H1 (cell line): Measurements from ENCODE around the gene PPIF. TPM values are rescaled to one million over a fixed set of nuclear protein-coding genes. Genes with fewer than 3 reads are reported as not detected.

Experiments used
- CTCF ChIA-PET: fragments of 300-600 bp; sonication (Branson Sonifier 250); formaldehyde crosslinking; loops from one replicate; lab custom pipeline; 2021; ENCODE audit not compliant: partially characterized antibody; lab: Charles Lee
- POLR2A ChIA-PET: fragments of 300-600 bp; sonication (Branson Sonifier 250); formaldehyde crosslinking; loops from one replicate; lab custom pipeline; 2021; ENCODE audit warnings: inconsistent platforms; ENCODE audit not compliant: partially characterized antibody; lab: Charles Lee
- DNase-seq, 2 experiments: peaks; one replicate each; pipeline versions ENCODE4 v3.0.0 to v3.0.0-alpha.2; 2010 to 2022; ENCODE audit warnings: low spot score in 2 of 2, low read depth in 1 of 2, mixed read lengths in 1 of 2
- FAIRE-seq: peaks from 2 replicates; lab custom pipeline; 2011; peaks lifted over from hg19 to GRCh38; lab: Jason Lieb, UNC
- H2AFZ ChIP-seq: 2 replicates; pipeline ENCODE4 v1.8.1; 2012; ENCODE audit warnings: low read length, inconsistent platforms
- H2AK5ac ChIP-seq: 2 replicates; pipeline ENCODE4 v1.6.1; 2013; ENCODE audit warnings: low read depth, low read length
- H2BK120ac ChIP-seq: replicated peaks from 2 replicates; pipeline ENCODE3; 2013; ENCODE audit warnings: low read depth, low read length, inconsistent platforms
- H2BK12ac ChIP-seq: 2 replicates; pipeline ENCODE4 v1.6.1; 2013; ENCODE audit warnings: low read depth, low read length
- H2BK15ac ChIP-seq: 2 replicates; pipeline ENCODE4 v1.6.1; 2013; ENCODE audit warnings: low read length
- H2BK20ac ChIP-seq: 2 replicates; pipeline ENCODE4 v1.6.1; 2013; ENCODE audit warnings: low read length
- H2BK5ac ChIP-seq: 2 replicates; pipeline ENCODE4 v1.6.1; 2013; ENCODE audit warnings: low read depth, low read length
- H3K14ac ChIP-seq: 2 replicates; pipeline ENCODE4 v1.6.1; 2013; ENCODE audit warnings: inconsistent platforms; ENCODE audit not compliant: insufficient read length
- H3K18ac ChIP-seq: 2 replicates; pipeline ENCODE4 v1.6.1; 2013; ENCODE audit warnings: low read length; ENCODE audit errors: extremely low read depth
- H3K23ac ChIP-seq: 2 replicates; pipeline ENCODE4 v1.6.1; 2013; ENCODE audit warnings: inconsistent platforms; ENCODE audit not compliant: insufficient read length
- H3K23me2 ChIP-seq: 2 replicates; pipeline ENCODE4 v1.6.1; 2013; ENCODE audit warnings: low read depth, low read length
- H3K27ac ChIP-seq: 2 replicates; pipeline ENCODE4 v1.6.1; 2011; ENCODE audit warnings: low read depth, low read length, inconsistent platforms
- H3K27me3 ChIP-seq, 4 experiments: replicated peaks in 1 of 4; 1 replicate in 1 of 4; 2 replicates in 3 of 4; pipeline versions ENCODE4 v1.6.1 to v1.8.1; 2011 to 2013; ENCODE audit warnings: low read length in 3 of 4, mild to moderate bottlenecking in 3 of 4, inconsistent platforms in 2 of 4, mixed read lengths in 2 of 4, moderate library complexity in 1 of 4; ENCODE audit not compliant: control insufficient read depth in 3 of 4, insufficient read depth in 3 of 4; ENCODE audit errors: extremely low read depth in 1 of 4
- H3K36me3 ChIP-seq, 4 experiments: 2 replicates each; pipeline versions ENCODE4 v1.6.1 to v1.8.1; 2011 to 2013; ENCODE audit warnings: mild to moderate bottlenecking in 4 of 4, low read length in 3 of 4, moderate library complexity in 2 of 4, control low read depth in 1 of 4, inconsistent platforms in 1 of 4; ENCODE audit not compliant: insufficient read depth in 4 of 4, control insufficient read depth in 2 of 4
- H3K4ac ChIP-seq: replicated peaks from 2 replicates; pipeline ENCODE3; 2013; ENCODE audit warnings: low read length, low read depth, mixed read lengths, inconsistent platforms; ENCODE audit not compliant: insufficient read length
- H3K4me1 ChIP-seq, 4 experiments: replicated peaks in 1 of 4; 1 replicate in 1 of 4; 2 replicates in 3 of 4; pipeline versions ENCODE4 v1.6.1 to v1.8.1; 2011 to 2013; ENCODE audit warnings: low read length in 3 of 4, inconsistent platforms in 2 of 4, mixed read lengths in 1 of 4; ENCODE audit not compliant: insufficient read depth in 4 of 4, control insufficient read depth in 3 of 4
- H3K4me2 ChIP-seq, 2 experiments: 2 replicates each; pipeline versions ENCODE4 v1.6.1 to v1.8.1; 2011 to 2013; ENCODE audit warnings: low read depth in 2 of 2, low read length in 2 of 2, control low read depth in 1 of 2, inconsistent platforms in 1 of 2, mild to moderate bottlenecking in 1 of 2; ENCODE audit not compliant: insufficient read depth in 1 of 2
- H3K4me3 ChIP-seq, 4 experiments: fragments of 200-600, 300-600 bp in 1 of 4; sonication (generic), shearing (Covaris generic), sonication (Bioruptor Twin) in 1 of 4; 2 replicates each; pipeline versions ENCODE4 v1.5.1 to v1.8.1; 2011 to 2016; ENCODE audit warnings: low read length in 4 of 4, low read depth in 3 of 4, control low read depth in 2 of 4, inconsistent platforms in 2 of 4, mild to moderate bottlenecking in 2 of 4, mixed read lengths in 1 of 4, moderate library complexity in 1 of 4; ENCODE audit not compliant: insufficient read depth in 2 of 4; ENCODE audit errors: extremely low read depth in 1 of 4
- H3K56ac ChIP-seq: replicated peaks from 2 replicates; pipeline ENCODE3; 2013; ENCODE audit warnings: low read depth, mild to moderate bottlenecking, mixed read lengths, low read length, inconsistent platforms; ENCODE audit not compliant: insufficient read length
- H3K79me1 ChIP-seq: 2 replicates; pipeline ENCODE4 v1.6.1; 2013; ENCODE audit warnings: low read depth, low read length, control low read depth
- H3K79me2 ChIP-seq, 2 experiments: 2 replicates each; pipeline versions ENCODE4 v1.6.1 to v1.8.1; 2012 to 2013; ENCODE audit warnings: low read length in 2 of 2, mild to moderate bottlenecking in 2 of 2, inconsistent platforms in 1 of 2; ENCODE audit not compliant: insufficient read depth in 2 of 2, control insufficient read depth in 1 of 2
- H3K9ac ChIP-seq, 4 experiments: replicated peaks in 1 of 4; 1 replicate in 1 of 4; 2 replicates in 3 of 4; pipeline versions ENCODE4 v1.6.1 to v1.8.1; 2011 to 2013; ENCODE audit warnings: low read depth in 3 of 4, low read length in 3 of 4, control low read depth in 2 of 4, mild to moderate bottlenecking in 2 of 4, moderate library complexity in 2 of 4, inconsistent platforms in 1 of 4; ENCODE audit errors: extremely low read depth in 1 of 4
- H3K9me3 ChIP-seq, 2 experiments: 2 replicates each; pipeline versions ENCODE4 v1.6.1 to v1.8.1; 2012 to 2013; ENCODE audit warnings: mild to moderate bottlenecking in 2 of 2, moderate library complexity in 2 of 2, control low read depth in 1 of 2, inconsistent platforms in 1 of 2, low read depth in 1 of 2, low read length in 1 of 2, mixed read lengths in 1 of 2; ENCODE audit not compliant: insufficient read depth in 2 of 2
- H4K20me1 ChIP-seq, 2 experiments: replicated peaks in 1 of 2; 2 replicates each; pipeline versions ENCODE3 to v1.8.1; 2011 to 2013; ENCODE audit warnings: inconsistent platforms in 2 of 2, low read length in 2 of 2, mild to moderate bottlenecking in 1 of 2; ENCODE audit not compliant: insufficient read depth in 2 of 2, control insufficient read depth in 1 of 2
- H4K5ac ChIP-seq: 2 replicates; pipeline ENCODE4 v1.6.1; 2013; ENCODE audit warnings: low read length, low read depth, mixed read lengths, inconsistent platforms; ENCODE audit not compliant: insufficient read length
- H4K8ac ChIP-seq: 2 replicates; pipeline ENCODE4 v1.8.0; 2013; ENCODE audit warnings: mild to moderate bottlenecking, moderate library complexity, low read length, inconsistent platforms; ENCODE audit not compliant: insufficient read depth; ENCODE audit errors: extremely low read depth
- H4K91ac ChIP-seq: replicated peaks from 2 replicates; pipeline ENCODE3; 2013; ENCODE audit warnings: low read length, mixed read lengths, inconsistent platforms; ENCODE audit not compliant: insufficient read length
- CTBP2 ChIP-seq: IDR thresholded peaks from 2 replicates; pipeline ENCODE4 v1.7.0; 2011; ENCODE audit warnings: borderline replicate concordance, mild to moderate bottlenecking, moderate library complexity, mixed read lengths, low read length; ENCODE audit not compliant: insufficient read depth, insufficient read length
- EGR1 ChIP-seq: IDR thresholded peaks from 2 replicates; pipeline ENCODE4 v1.6.1; 2011; ENCODE audit warnings: low read depth, low read length, borderline replicate concordance
- GABPA ChIP-seq: IDR thresholded peaks from 2 replicates; pipeline ENCODE4 v1.6.1; 2011; ENCODE audit warnings: mild to moderate bottlenecking, low read length, moderate library complexity, borderline replicate concordance; ENCODE audit not compliant: insufficient read depth
- HDAC6 ChIP-seq: IDR thresholded peaks from one replicate; pipeline ENCODE4 v1.7.1; 2012; ENCODE audit warnings: low read depth, mild to moderate bottlenecking, inconsistent platforms, low read length, moderate library complexity
- TEAD4 ChIP-seq: IDR thresholded peaks from 2 replicates; pipeline ENCODE4 v1.6.1; 2012; ENCODE audit warnings: low read depth, low read length, inconsistent platforms, mixed read lengths
- WGBS, 2 experiments: shearing (Covaris generic) in 1 of 2; methylation state at CpG; one replicate each; pipeline versions ENCODE4 v1.1.6 to v1.1.7; 2013 to 2015; ENCODE audit warnings: low lambda C conversion rate in 2 of 2, mixed read lengths in 2 of 2, inconsistent platforms in 1 of 2, low coverage in 1 of 2, missing lambda C conversion rate in 1 of 2; ENCODE audit not compliant: insufficient replicate concordance in 2 of 2, insufficient coverage in 1 of 2, insufficient read length in 1 of 2; ENCODE audit errors: extremely low coverage in 1 of 2, missing lambda C conversion rate in 1 of 2; 5-methylcytosine and 5-hydroxymethylcytosine counted together
- polyA plus RNA-seq, 7 experiments: library from polyadenylated mRNA; depleted of rRNA in 3 of 7; stranded (reverse) in 5 of 7; unstranded in 2 of 7; fragments of >200 nt in 5 of 7; fragments of 200-250 nt in 2 of 7; gene quantifications; 1 replicate in 5 of 7; 2 replicates in 1 of 7; 4 replicates in 1 of 7; pipeline versions ENCODE4 v1.2.1 to v1.2.3, GENCODE V29; 2011 to 2013; ENCODE audit warnings: missing spikeins in 2 of 7, mixed read lengths in 2 of 7
- total RNA-seq: library from RNA; stranded (reverse); fragmentation: NEBNext Ultra II Directional; extraction: Animal tissue kit (Norgen Biotek cat#: 25700); gene quantifications from 2 replicates; pipeline ENCODE4 v1.2.1, GENCODE V29; 2021

The PPIF gene
- total and polyA plus RNA-seq, 2 of the 8 experiments (the other 6 are each of a cell fraction or from before 2014, with no cell fraction given) = 70.2 to 77.6 TPM

GRCh38 chr10:79304479-79305087 is 42.7 kb upstream of the PPIF start:
- H3K79me2 ChIP-seq = no peaks in the 10 kb centered on the region
- H2BK12ac ChIP-seq = no peak overlapping the region
- H2AK5ac ChIP-seq = no peak overlapping the region
- no peaks in the 10 kb centered on the region for H3K23me2 ChIP-seq
- no peak overlapping the region for H4K8ac ChIP-seq
- H4K91ac ChIP-seq = no peak overlapping the region
- no peaks in the 10 kb centered on the region for H3K9me3 ChIP-seq
- peaks cover 4% of the 10 kb centered on the region; the same call in 1 of the 2 replicates for H3K79me1 ChIP-seq
- ChIA-PET POLR2A (no interaction called here), CTCF (interaction anchor here (0.6 to 1.7 kb wide), 4 partner anchors 9 to 13 kb away, joined by 3 to 6 read pairs (median 3); no protein-coding TSS in a partner anchor)
- no peak overlapping the region for H3K56ac ChIP-seq
- no peak overlapping the region for H4K5ac ChIP-seq
- H2BK20ac ChIP-seq = no peak overlapping the region
- no peak overlapping the region for H3K4ac ChIP-seq
- 95% methylated on average over 6 of the region's 6 CpGs; no CpG with 5 or more reads in 1 of the 2 experiments for WGBS, 2 experiments
- H3K36me3 ChIP-seq = peaks cover 17 to 76% (median 40%) of the 10 kb centered on the region in 4 experiments; a peak in 5 of 8 replicates
- no peak overlapping the region for H2AFZ ChIP-seq
- no peak overlapping the region for H3K4me3 ChIP-seq
- H3K27me3 ChIP-seq = no peaks in the 10 kb centered on the region
- H3K4me1 ChIP-seq = no peaks in the 10 kb centered on the region
- peaks cover 6 to 12% of the 10 kb centered on the region in 2 experiments for H4K20me1 ChIP-seq
- H3K18ac ChIP-seq = no peak overlapping the region
- H2BK120ac ChIP-seq = no peak overlapping the region
- FAIRE-seq (no peak), DNase-seq (no peak)
- H2BK15ac ChIP-seq = no peak overlapping the region
- no peak overlapping the region for H3K14ac ChIP-seq
- H3K9ac ChIP-seq = no peak overlapping the region
- H3K23ac ChIP-seq = no peak overlapping the region
- no peak overlapping the region for H3K27ac ChIP-seq
- H2BK5ac ChIP-seq = no peak overlapping the region
- no peak overlapping the region for H3K4me2 ChIP-seq
- TF ChIP-seq CTBP2 (no peak), TEAD4 (no peak), HDAC6 (no peak), GABPA (no peak), EGR1 (no peak)
